Head of caudate nucleus (tissue), 42 donors: ENCODE data around the gene CDHR2.

Experiments
- DNase-seq, 42 donors: peaks; one replicate each; pipeline versions ENCODE4 v3.0.0 to v3.0.0-alpha.2; 2020 to 2021; ENCODE audit warnings: mixed read lengths in 7 of 42
- intact Hi-C: fragments of 100-400 bp; cut with DNase I; formaldehyde crosslinking; loops from one replicate; pipeline ENCODE4 v1.15.0; 2022

The CDHR2 gene, protein sequence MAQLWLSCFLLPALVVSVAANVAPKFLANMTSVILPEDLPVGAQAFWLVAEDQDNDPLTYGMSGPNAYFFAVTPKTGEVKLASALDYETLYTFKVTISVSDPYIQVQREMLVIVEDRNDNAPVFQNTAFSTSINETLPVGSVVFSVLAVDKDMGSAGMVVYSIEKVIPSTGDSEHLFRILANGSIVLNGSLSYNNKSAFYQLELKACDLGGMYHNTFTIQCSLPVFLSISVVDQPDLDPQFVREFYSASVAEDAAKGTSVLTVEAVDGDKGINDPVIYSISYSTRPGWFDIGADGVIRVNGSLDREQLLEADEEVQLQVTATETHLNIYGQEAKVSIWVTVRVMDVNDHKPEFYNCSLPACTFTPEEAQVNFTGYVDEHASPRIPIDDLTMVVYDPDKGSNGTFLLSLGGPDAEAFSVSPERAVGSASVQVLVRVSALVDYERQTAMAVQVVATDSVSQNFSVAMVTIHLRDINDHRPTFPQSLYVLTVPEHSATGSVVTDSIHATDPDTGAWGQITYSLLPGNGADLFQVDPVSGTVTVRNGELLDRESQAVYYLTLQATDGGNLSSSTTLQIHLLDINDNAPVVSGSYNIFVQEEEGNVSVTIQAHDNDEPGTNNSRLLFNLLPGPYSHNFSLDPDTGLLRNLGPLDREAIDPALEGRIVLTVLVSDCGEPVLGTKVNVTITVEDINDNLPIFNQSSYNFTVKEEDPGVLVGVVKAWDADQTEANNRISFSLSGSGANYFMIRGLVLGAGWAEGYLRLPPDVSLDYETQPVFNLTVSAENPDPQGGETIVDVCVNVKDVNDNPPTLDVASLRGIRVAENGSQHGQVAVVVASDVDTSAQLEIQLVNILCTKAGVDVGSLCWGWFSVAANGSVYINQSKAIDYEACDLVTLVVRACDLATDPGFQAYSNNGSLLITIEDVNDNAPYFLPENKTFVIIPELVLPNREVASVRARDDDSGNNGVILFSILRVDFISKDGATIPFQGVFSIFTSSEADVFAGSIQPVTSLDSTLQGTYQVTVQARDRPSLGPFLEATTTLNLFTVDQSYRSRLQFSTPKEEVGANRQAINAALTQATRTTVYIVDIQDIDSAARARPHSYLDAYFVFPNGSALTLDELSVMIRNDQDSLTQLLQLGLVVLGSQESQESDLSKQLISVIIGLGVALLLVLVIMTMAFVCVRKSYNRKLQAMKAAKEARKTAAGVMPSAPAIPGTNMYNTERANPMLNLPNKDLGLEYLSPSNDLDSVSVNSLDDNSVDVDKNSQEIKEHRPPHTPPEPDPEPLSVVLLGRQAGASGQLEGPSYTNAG (N-terminal part only)

DNA sequence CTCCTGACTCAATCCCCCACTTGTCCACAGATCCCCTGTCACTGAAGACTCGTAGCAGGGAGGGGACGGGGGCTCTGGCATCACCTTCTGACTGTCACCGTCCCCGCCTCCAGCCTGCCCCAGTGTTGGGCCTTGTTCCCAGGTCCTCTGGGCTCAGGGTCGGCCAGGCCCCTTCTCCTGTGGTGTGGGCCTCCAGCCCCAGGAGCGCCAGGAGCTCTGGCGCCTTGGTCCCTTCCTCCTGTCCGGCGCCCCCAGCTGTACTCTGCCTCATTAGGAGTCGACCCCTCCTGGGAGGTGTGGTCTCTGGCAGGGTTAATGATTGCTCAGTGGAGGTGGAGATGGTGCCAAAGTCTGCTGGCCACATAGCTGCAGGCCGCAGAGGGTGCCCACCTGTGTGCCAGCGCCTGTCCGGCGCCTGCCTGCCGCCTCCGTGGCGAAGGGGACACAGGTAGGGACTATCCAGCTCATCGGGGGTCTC, at the start of gene CDHR2:
Gene CDHR2, plus strand, starts transcription at position 376 of the 478 bp plus-strand sequence. CDS start 16,011 bp downstream, outside the sequence.
- no peak for DNase-seq
- intact Hi-C loops, result no loop called here

DNA sequence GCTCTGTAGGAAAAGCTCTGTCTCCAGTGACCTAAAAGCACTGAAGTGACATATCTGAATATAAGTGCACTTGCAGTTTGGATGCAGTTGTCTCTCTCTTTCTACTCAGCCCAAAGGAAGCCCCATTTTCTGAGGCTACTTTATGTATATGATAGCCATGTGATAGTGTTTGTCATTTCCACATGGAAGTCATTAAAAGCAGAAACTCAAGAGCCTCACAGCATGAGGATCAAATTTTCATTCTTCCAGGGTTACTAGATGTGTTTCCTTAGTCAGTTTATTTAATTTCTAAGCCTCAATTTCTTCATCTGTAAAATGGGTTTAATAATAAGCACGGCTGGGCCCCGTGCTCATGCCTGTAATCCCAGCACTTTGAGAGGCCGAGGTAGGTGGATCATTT, 48.6 kb upstream of the CDHR2 start:
- intact Hi-C loops, result no loop called here
- DNase-seq, result no peak

DNA sequence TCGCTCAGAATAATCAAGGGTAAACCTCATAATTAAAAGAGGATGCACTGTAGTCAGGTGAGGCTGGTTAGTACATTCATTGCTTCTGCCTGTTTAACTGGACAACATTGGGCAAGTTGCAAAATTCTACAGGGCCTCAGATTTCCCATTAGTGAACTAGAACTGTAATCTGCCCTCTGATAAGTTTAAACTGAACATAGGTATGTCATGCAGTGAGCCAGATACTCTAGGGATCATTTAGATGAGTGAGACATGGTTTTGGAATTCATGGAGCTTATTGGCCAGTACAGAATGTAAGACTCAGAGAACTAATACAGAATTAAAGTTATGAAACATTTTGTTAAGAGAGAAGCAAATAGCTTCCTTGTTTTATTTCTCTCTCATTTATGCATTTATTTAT, 47.8 kb upstream of the CDHR2 start:
- DNase-seq, result no peak
- intact Hi-C loops, result no loop called here

DNA sequence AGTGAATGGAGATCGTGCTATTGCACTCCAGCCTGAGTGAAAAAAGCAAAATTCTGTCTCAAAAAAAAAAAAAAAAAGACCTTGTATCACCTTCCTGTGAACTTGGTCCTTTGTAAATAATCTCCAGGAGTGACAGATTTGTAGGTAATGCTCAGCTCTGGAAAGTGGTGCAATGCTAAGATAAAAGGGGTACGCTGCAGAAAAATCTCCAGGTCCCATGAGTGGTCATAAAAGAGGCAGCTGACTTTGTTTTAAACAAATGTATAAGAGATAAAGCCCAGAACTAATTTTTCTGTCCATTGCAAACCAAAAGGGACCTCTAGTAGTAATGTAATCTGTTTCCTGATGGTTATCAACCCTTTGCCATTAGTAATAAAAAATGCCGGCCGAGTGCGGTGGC, 45.6 kb upstream of the CDHR2 start:
- DNase-seq, result no peak
- intact Hi-C loops, result no loop called here

DNA sequence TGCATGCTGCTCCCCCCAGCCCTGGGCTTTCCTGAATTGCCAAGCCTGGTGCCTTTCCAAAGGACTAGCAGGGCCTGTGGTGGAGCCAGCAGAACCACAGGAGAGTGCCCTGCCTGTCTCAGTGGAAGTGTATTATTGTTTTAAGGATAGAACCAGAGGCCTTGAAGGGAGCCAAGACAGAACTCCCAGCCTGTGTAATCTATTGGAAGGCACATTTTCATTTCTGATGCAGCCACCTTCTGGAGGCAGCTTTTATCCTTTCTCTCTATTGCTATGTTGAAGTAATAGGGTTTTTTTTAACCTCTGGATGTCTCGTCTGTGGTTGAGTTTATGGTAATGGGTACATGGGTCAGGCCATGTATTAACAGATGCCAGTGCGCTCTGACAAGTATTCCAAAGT, 41.2 kb upstream of the CDHR2 start:
- intact Hi-C loops, result no loop called here
- peak in 1 of 42 donors; percentile 13 for DNase-seq

DNA sequence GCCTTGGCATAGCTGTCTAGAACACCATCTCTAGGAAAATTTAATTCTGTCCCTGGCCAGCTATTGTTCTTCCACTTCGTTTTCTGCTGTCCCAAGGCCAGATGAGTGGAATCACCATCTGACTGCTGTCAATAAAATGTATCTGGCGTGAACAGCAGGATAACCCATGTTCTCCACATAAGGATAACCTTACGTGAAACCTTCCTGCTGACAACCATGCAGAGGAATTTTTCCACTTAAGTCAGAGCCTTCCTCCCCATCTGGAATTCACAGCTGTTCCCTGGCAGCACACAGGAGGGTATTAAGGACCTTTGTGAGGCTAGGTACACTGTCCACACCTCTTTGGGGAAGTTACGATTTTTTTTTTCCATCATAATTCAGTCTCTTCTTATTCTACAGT, 40.5 kb upstream of the CDHR2 start:
- DNase-seq, result no peak
- intact Hi-C loops, result no loop called here

DNA sequence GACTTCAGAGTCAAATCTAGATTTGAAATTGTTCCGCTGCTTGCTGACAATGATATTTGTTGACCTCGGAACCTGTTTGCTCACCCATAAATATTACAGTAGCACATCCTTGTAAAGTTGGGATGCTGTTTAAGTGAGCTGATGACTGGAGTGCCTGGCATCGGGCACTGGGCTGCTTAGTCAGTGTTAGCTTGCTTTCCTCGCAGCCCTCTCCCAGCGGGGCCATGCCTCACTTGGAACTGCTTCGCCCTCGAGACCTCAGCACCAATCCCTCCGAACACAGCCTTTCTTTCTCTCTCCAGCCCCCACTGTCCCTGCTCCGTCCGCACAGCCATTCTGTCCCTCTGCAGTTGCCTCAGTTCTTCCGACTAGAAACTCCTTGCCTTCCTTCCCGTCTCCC, 35.4 kb upstream of the CDHR2 start:
- intact Hi-C loops, result no loop called here
- no peak for DNase-seq

DNA sequence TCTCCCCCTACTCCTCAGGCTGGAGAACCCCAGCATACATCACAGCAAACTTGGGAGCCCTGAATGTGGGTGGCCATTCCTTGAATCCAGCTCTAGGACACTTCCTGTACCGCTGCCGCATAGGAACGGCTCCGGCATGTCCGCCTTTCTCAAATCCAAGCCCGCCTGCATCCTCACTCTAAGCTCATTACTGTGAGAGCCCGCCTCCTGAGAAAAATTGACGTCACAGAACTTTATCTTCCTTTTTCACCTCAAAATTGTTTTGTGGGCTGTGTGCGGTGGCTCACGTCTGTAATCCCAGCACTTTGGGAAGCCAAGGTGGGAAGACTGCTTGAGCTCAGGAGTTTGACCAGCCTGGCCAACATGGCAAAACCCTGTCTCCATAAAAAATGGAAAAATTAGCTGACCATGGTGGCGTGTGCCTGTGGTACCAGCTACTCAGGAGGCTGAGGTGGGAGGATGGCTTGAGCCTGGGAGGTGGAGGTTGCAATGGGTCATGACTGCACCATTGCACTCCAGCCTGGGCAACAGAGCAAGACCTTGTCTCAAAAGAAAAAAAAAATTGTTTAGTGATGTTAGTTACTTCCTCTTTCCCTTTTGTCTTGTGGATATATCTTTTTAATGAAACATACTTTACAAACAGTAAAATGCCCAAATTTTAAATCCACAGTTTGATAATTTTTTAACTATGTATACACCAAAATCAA, 34.7 kb upstream of the CDHR2 start:
- no peak for DNase-seq

DNA sequence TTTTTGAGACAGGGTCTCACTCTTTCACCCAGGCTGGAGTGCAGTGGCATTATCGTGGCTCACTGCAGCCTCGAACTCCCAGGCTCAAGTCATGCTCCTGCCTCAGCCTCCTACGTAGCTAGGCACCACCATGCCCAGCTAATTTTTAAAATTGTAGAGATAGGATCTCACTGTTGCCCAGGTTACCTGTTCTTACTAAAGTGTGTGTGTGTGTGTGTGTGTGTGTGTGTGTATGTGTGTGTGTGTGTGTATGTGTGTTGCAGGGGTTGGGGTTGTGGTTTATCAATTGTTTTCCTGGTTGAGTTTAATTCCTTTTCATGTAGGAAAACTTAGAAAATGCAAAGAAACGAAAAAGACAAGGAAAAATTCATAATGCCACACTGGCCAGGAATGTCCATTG, 33.7 kb upstream of the CDHR2 start:
- DNase-seq, result no peak
- intact Hi-C loops, result no loop called here

More for the DNA sequence above, 34.7 kb upstream of the CDHR2 start:
- intact Hi-C loops, result no loop called here

DNA sequence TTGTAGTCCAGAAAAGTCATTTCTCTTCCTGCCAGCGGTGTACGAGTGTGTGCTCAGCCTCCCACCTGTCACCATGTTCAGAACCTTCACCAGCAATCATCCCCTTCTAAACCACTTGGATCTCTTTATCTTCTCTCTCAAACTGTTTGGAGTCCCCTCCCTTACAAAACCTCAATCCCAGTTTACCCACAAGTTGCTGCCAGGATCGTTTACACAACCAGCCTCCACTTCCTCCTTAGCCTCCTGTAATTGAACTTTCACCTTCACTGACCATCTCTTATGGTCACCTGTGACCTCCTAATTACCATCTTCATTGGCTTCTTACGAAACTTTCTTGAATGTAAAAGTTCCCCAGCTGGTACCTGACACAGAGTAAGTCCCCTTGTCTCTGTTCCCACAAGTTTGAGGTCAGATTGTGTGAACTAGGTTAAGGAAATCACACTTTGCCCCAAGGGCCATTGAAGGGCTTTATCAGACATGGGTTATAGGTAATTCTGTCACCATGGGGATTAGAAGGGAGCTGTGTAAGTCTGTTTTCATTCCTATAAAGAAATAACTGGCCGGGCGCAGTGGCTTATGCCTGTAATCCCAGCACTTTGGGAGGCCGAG, 32.0 kb upstream of the CDHR2 start:
- DNase-seq, result no peak
- intact Hi-C loops, result no loop called here

DNA sequence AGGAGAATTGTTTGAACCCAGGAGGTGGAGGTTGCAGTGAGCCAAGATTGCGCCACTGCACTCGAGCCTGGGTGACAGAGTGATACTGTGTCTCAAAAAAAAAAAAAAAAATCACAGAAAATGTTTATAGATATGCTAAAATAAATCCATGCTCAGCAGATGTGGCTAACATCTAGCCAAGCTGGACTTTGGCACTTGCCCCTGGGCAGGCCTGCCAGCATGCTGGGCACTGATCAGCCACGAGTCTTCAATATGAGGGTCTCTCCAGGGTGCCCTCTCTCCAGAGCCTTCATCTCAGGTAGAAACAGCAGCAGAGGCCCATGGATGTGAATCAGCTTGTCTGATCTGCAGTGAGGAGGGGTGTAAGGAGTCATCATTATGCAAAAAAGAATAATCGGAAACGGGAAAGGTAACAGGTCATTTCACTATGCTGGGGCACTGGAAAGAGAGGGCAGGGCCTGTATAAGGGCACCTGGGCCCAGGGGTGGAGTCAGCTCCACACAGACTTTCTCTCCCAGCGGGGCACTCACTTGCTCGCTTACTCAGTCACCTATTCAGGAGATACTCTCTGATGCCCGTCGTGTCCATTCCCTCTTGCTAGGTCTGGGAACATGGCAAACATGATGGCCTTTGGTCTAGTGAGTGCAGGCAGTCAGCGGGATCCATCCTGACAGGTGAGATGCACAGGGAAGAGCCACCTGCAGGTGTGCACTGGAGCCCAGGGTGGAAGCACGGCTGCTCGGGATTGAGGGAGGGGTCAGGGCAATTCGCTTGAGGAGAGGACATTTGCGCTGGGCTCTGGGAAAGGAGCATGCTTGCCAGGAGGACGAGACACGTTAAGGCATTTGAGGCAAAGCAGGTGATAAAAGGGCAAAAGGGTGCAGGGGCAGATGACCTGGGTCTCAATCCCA, 29.1 kb upstream of the CDHR2 start:
- intact Hi-C loops, result no loop called here

DNA sequence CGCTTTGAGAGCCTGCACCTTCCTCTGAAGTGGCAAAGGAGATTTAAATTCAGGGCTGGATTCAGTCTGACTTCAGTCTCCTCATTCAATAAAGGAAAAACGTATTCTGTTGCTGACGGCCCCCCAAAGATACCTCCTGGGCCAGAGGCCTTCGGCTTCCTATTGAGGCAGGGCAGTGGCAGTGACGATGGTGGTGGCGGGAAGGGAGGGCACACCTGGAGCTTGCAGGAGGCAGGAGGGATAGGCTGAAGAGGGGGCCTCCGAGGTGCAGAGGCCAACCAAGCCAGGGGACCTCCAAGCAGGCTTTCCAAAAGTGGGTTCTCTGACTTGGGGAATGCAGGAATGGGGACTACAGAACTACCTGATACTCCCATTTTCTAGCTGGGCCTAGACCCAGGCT, 27.9 kb upstream of the CDHR2 start:
- no peak for DNase-seq
- intact Hi-C loops, result no loop called here

More for the DNA sequence above, 29.1 kb upstream of the CDHR2 start:
- no peak for DNase-seq

DNA sequence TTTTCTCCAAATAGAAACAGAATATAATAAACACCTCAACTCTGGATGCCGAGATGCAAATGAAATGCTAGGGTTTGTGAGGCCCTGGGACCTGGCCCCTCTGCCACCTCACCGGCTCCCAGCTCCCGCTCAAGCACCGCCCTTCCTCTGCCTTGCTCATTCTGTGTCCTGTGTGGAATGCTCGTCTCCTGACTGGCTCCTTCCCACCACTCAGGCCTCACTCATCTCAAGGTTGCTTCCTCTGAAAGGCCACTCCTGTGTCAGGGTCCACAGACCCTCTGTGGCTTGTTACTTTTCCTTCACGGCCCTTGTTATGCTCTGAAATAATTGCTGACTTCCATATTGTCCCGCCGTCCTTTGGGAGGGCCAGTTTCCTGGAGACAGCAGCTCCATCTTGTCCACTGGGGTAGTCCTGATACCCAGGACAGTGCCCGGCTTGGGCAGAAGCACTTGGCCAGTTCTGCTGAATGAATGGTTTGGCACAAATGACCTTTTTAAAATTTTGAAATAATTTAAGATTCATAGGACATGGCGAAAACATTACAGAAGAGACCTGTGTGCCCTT, 27.4 kb upstream of the CDHR2 start:
- intact Hi-C loops, result no loop called here
- peak in 1 of 42 donors; percentile 3 for DNase-seq

DNA sequence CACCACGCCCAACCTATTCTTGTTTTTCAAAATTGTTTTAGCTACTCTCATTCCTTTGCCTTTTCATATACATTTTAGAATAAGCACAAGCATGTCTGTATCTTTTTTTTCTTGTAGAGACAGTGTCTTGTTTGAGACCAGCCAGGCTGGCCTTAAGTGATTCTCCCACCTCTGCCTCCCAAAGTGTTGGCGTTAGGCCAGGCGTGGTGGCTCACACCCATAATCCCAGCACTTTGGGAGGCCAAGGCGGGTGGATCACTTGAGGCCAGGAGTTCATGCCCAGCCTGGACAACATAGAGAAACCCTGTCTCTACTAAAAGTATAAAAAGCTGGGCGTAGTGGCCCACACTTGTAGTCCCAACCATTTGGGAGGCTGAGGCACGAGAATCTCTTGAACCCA, 25.0 kb upstream of the CDHR2 start:
- intact Hi-C loops, result no loop called here

DNA sequence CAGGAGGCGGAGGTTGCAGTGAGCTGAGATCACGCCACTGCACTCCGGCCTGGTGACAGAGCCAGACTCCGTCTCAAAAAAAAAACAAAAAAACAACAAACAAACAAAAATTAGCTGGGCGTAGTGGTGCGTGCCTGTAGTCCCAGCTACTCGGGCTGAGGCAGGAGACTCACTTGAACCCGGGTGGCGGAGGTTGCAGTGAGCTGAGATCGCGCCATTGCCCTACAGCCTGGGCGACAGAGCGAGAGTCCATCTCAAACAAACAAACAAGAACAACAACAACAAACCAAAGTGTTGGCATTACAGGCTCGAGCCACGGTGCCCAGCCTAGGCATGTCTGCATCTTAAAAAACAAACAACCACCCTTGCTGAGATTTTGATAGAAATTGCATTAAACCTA, 24.2 kb upstream of the CDHR2 start:
- DNase-seq, result peak in 1 of 42 donors; percentile 28

More for the DNA sequence above, 25.0 kb upstream of the CDHR2 start:
- DNase-seq, result peak in 2 of 42 donors; percentile 1 to 26

DNA sequence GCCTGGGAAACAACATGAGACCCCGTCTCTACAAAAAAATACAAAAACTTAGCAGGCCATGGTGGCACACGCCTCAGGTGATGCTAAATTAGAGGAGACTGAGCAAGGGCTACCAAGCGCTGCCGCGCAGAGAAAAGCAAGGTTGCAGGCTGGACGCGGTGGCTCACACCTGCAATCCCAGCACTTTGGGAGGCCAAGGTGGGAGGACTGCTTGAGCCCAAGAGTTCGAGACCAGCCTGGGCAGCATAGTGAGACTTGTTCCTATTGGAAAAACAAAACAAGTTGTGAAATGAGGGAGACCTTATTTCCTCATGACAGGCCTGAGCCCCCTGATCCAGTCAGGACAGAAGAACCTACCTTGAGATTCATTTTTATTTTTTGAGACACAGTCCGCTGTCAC, 23.5 kb upstream of the CDHR2 start:
- intact Hi-C loops, result no loop called here
- DNase-seq, result peak in 2 of 42 donors; percentile 15 to 29

More for the DNA sequence above, 24.2 kb upstream of the CDHR2 start:
- intact Hi-C loops, result no loop called here

DNA sequence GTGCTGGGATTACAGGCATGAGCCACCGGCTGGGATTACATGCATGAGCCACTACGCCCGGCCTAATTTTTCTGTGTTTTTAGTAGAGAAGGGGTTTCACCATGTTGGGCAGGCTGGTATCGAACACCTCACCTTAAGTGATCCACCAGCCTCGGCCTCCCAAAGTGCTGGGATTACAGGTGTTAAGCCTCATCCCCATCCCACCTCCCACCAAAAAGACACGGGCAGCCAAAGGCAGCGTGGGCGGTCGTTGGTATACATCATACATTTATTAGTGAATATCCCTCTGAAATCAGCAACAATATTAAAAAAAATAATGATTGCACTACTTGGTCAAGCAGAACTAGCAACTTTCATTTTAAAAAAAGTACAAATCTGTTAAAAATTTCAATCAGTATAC, 22.7 kb upstream of the CDHR2 start:
- intact Hi-C loops, result no loop called here
- peak in 1 of 42 donors; percentile 21 for DNase-seq
